ENCODE measurements around the gene ITPR3. TPM values are rescaled to one million over a fixed set of nuclear protein-coding genes. Genes with fewer than 3 reads are reported as not detected.

The ITPR3 gene
- total RNA-seq, 1 donor from 2014 or later = 5.6 TPM

DNA sequence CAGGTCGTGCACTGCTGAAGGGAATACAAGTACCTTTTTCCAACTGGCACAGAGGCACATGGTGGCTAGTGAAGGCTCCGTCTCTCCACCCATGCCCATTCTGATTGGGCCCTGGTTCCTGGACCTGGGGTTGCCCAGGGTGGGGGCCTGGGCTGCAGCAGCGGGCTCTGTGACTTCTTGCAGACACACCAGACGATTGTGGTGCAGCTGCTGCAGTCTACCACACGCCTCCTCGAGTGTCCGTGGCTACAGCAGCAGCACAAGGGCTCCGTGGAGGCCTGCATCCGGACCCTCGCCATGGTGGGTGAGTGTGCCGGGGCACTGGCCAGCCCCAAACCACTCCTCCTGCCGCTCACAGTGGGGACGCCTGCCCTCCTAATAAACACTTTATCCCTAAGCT lies 61.2 kb downstream of the ITPR3 start:
- Histone ChIP-seq H3K4me3 (no peak overlapping the region), H3K27me3 (ENCODE audit: low read depth) (no peaks in the 10 kb centered on the region), H3K4me1 (no peaks in the 10 kb centered on the region), H3K36me3 (peaks cover 74% of the 10 kb centered on the region), H3K9me3 (replicated peaks) (no peaks in the 10 kb centered on the region), H3K27ac (replicated peaks) (no peak overlapping the region)
- DNase-seq = no peak
- intact Hi-C loops (cut with micrococcal nuclease) = no loop called here
- TF ChIP-seq CTCF (IDR thresholded peaks at IDR 0.05; ENCODE audit: borderline replicate concordance) = no peak

GRCh38 chr6:33683051-33683571 lies 62.0 kb downstream of the ITPR3 start:
- Histone ChIP-seq H3K4me1 (no peaks in the 10 kb centered on the region), H3K36me3 (peaks cover 74% of the 10 kb centered on the region), H3K4me3 (no peak overlapping the region), H3K9me3 (replicated peaks) (no peaks in the 10 kb centered on the region), H3K27ac (replicated peaks) (no peak overlapping the region), H3K27me3 (ENCODE audit: low read depth) (no peaks in the 10 kb centered on the region)
- TF ChIP-seq CTCF (IDR thresholded peaks at IDR 0.05; ENCODE audit: borderline replicate concordance) = no peak
- intact Hi-C loops (cut with micrococcal nuclease) = no loop called here
- DNase-seq = no peak

GRCh38 chr6:33683576-33684427 lies 62.7 kb downstream of the ITPR3 start:
- Histone ChIP-seq H3K36me3 (peaks cover 74% of the 10 kb centered on the region), H3K4me3 (no peak overlapping the region), H3K4me1 (no peaks in the 10 kb centered on the region), H3K9me3 (replicated peaks) (no peaks in the 10 kb centered on the region), H3K27me3 (ENCODE audit: low read depth) (no peaks in the 10 kb centered on the region), H3K27ac (replicated peaks) (no peak overlapping the region)
- DNase-seq = no peak
- no peak for TF ChIP-seq CTCF (IDR thresholded peaks at IDR 0.05; ENCODE audit: borderline replicate concordance)
- intact Hi-C loops (cut with micrococcal nuclease) = no loop called here

GRCh38 chr6:33684428-33684896 lies 63.3 kb downstream of the ITPR3 start:
- peaks cover 80% of the 10 kb centered on the region for H3K36me3 ChIP-seq
- H3K27ac ChIP-seq (replicated peaks) = no peak overlapping the region
- no peaks in the 10 kb centered on the region for H3K4me1 ChIP-seq
- intact Hi-C loops (cut with micrococcal nuclease) = no loop called here
- TF ChIP-seq CTCF (IDR thresholded peaks at IDR 0.05; ENCODE audit: borderline replicate concordance) = no peak
- H3K9me3 ChIP-seq (replicated peaks) = no peaks in the 10 kb centered on the region
- H3K4me3 ChIP-seq = no peak overlapping the region
- no peaks in the 10 kb centered on the region for H3K27me3 ChIP-seq (ENCODE audit: low read depth)
- no peak for DNase-seq

GRCh38 chr6:33684983-33685382 lies 63.9 kb downstream of the ITPR3 start:
- H3K4me3 ChIP-seq = no peak overlapping the region
- H3K9me3 ChIP-seq (replicated peaks) = no peaks in the 10 kb centered on the region
- H3K4me1 ChIP-seq = no peaks in the 10 kb centered on the region
- no peak overlapping the region for H3K27ac ChIP-seq (replicated peaks)
- DNase-seq = no peak
- no peak for TF ChIP-seq CTCF (IDR thresholded peaks at IDR 0.05; ENCODE audit: borderline replicate concordance)
- intact Hi-C loops (cut with micrococcal nuclease) = no loop called here
- H3K27me3 ChIP-seq (ENCODE audit: low read depth) = no peaks in the 10 kb centered on the region
- H3K36me3 ChIP-seq = peaks cover 85% of the 10 kb centered on the region

Data from left ventricle myocardium inferior (tissue), 1 donor.